H1 (cell line): ENCODE data around the gene METAP1D.

Experiments used
- CHD1 ChIP-seq: IDR thresholded peaks from 2 replicates; pipeline ENCODE4 v1.6.1; 2012; ENCODE audit warnings: low read depth, low read length, improper control_type of control experiment
- CHD2 ChIP-seq: IDR thresholded peaks from 2 replicates; pipeline ENCODE4 v1.6.1; 2012; ENCODE audit warnings: low read length, improper control_type of control experiment
- CTCF ChIP-seq, 3 experiments: IDR thresholded peaks; 1 replicate in 2 of 3; 2 replicates in 1 of 3; pipeline versions ENCODE4 v1.5.1 to v1.6.1; 2011; ENCODE audit warnings: low read length in 3 of 3, mild to moderate bottlenecking in 3 of 3, inconsistent platforms in 2 of 3, low read depth in 1 of 3, moderate library complexity in 1 of 3; ENCODE audit not compliant: insufficient read depth in 1 of 3; ENCODE audit errors: control extremely low read depth in 1 of 3
- EGR1 ChIP-seq: IDR thresholded peaks from 2 replicates; pipeline ENCODE4 v1.6.1; 2011; ENCODE audit warnings: low read depth, low read length, borderline replicate concordance
- EZH2 ChIP-seq: fragments of 200-600 bp; sonication (generic); IDR thresholded peaks from 2 replicates; pipeline ENCODE4 v1.7.1; 2012; ENCODE audit warnings: low read depth, mild to moderate bottlenecking, moderate library complexity, low read length, inconsistent platforms; ENCODE audit not compliant: severe bottlenecking
- KDM1A ChIP-seq: fragments of 200-600, 300-600 bp; sonication (generic); IDR thresholded peaks from 2 replicates; pipeline ENCODE4 v1.7.1; 2016; ENCODE audit warnings: mild to moderate bottlenecking, low read length, borderline replicate concordance
- POLR2A ChIP-seq, 2 experiments: IDR thresholded peaks; 1 replicate in 1 of 2; 2 replicates in 1 of 2; pipeline ENCODE4 v1.6.1; 2011; ENCODE audit warnings: low read depth in 2 of 2, low read length in 2 of 2, mild to moderate bottlenecking in 2 of 2; ENCODE audit errors: control extremely low read depth in 1 of 2
- RAD21 ChIP-seq, 2 experiments: IDR thresholded peaks in 1 of 2; conservative IDR thresholded peaks in 1 of 2; 2 replicates each; pipeline ENCODE4 v1.6.1; 2011; ENCODE audit warnings: low read depth in 2 of 2, low read length in 2 of 2, improper control_type of control experiment in 1 of 2, inconsistent platforms in 1 of 2, mild to moderate bottlenecking in 1 of 2, moderate library complexity in 1 of 2
- TEAD4 ChIP-seq: IDR thresholded peaks from 2 replicates; pipeline ENCODE4 v1.6.1; 2012; ENCODE audit warnings: low read depth, low read length, inconsistent platforms, mixed read lengths

DNA sequence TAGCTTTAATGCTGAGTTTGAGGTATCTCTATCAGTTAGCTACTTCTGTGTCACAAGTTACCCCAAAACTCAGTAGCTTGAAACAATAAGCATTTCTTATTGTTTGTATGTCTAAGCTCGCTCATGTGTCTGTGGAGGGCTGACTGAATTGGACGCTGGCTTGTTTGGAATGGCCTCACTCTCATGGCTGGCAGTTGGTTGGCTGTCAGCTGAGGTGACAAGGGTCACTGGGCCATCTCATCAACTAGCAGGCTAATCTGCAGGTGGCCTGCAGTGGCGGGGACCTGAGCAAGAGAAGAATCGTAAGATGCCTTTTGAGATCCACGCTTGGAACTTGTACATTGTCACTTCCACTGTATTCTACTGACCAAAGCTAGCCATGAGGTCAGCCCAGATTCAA, 116.4 kb downstream of the METAP1D start:
- TF ChIP-seq CTCF (IDR thresholded peaks at IDR 0.05; ENCODE audit: control extremely low read depth in 1 of 3, insufficient read depth in 1 of 3, low read depth in 1 of 3, low read length in 3 of 3) (no peak), EGR1 (no peak), TEAD4 (no peak), CHD1 (no peak), KDM1A (no peak), POLR2A (IDR thresholded peaks at IDR 0.05; ENCODE audit: control extremely low read depth in 1 of 2, low read depth in 2 of 2, low read length in 2 of 2) (no peak), CHD2 (no peak), RAD21 (IDR thresholded peaks at IDR 0.05 in 1 of 2, conservative IDR thresholded peaks at IDR 0.05 in 1 of 2; ENCODE audit: low read depth in 2 of 2, low read length in 2 of 2) (no peak), EZH2 (no peak)
